ENCODE results near the gene USP3. TPM values are rescaled to one million over a fixed set of nuclear protein-coding genes. Genes with fewer than 3 reads are reported as not detected.

The USP3 gene
- total and polyA plus RNA-seq, 9 of the 15 experiments (the other 6 are each of a cell fraction or from before 2014, with no cell fraction given), result 17.3 to 54.3 (median 34.8) TPM

GRCh38 chr15:63504247-63504978 lies at the start of gene USP3 (continued):
- no peak for TF ChIP-seq RERE (CRISPR knock-in tag; IDR thresholded peaks at IDR 0.05; ENCODE audit: borderline replicate concordance)
- TF ChIP-seq DLX4 (CRISPR knock-in tag; IDR thresholded peaks at IDR 0.05), result no peak
- TF ChIP-seq HIVEP1 (CRISPR knock-in tag; IDR thresholded peaks at IDR 0.05), result peak; percentile 70; the same call in 1 of the 2 replicates
- no peak for TF ChIP-seq ZNF3 (CRISPR knock-in tag; IDR thresholded peaks at IDR 0.05)
- no peak for TF ChIP-seq JUNB (CRISPR knock-in tag; conservative IDR thresholded peaks at IDR 0.05)
- TF ChIP-seq CTBP1 (IDR thresholded peaks at IDR 0.05; ENCODE audit: borderline replicate concordance), result peak; percentile 62
- TF ChIP-seq NFATC3 (IDR thresholded peaks at IDR 0.05), result no peak
- no peak for TF ChIP-seq TCFL5 (CRISPR knock-in tag; conservative IDR thresholded peaks at IDR 0.05)
- TF ChIP-seq ZNF830 (CRISPR knock-in tag; IDR thresholded peaks at IDR 0.05), result no peak
- TF ChIP-seq SRSF3 (IDR thresholded peaks at IDR 0.05; ENCODE audit: insufficient read depth, low read length), result no peak
- TF ChIP-seq DNMT1 (IDR thresholded peaks at IDR 0.05), result no peak
- TF ChIP-seq SREBF1 (IDR thresholded peaks at IDR 0.05; ENCODE audit: borderline replicate concordance, low read depth, low read length), result no peak
- no peak for TF ChIP-seq MIER1 (IDR thresholded peaks at IDR 0.05; ENCODE audit: low read depth)

All from K562 (cell line).